T-cell (primary cell): ENCODE measurements around the gene ERC2. TPM values are rescaled to one million over a fixed set of nuclear protein-coding genes. Genes with fewer than 3 reads are reported as not detected.

Experiments
- ATAC-seq, 4 experiments: fragments of 200-7000 bp in 3 of 4; fragments of 150-1000 bp in 1 of 4; cut with Tn5 transposase; replicated peaks in 1 of 4; 1 replicate in 3 of 4; 2 replicates in 1 of 4; pipeline ENCODE4 v1.10.0; 2021; ENCODE audit warnings: moderate library complexity in 3 of 4, mild to moderate bottlenecking in 2 of 4, moderate number of reproducible peaks in 1 of 4
- CTCF ChIA-PET, 2 donors: fragments of 300-600 bp; sonication (Branson Sonifier 250); formaldehyde crosslinking; loops; one replicate each; lab custom pipeline; 2022; ENCODE audit warnings: antibody characterized with exemption in 2 of 2; lab: Charles Lee
- POLR2A ChIA-PET, 2 donors: fragments of 300-600 bp; sonication (Branson Sonifier 250); formaldehyde crosslinking; loops; one replicate each; lab custom pipeline; 2022; ENCODE audit warnings: antibody characterized with exemption in 2 of 2; lab: Charles Lee
- DNase-seq, 35 experiments: peaks; one replicate each; pipeline versions ENCODE4 v3.0.0 to v3.0.0-alpha.2; 2013 to 2023
- H3K27ac ChIP-seq: one replicate; pipeline ENCODE4 v1.5.1; 2013; ENCODE audit warnings: low read length
- H3K27me3 ChIP-seq, 2 experiments: replicated peaks in 1 of 2; 1 replicate in 1 of 2; 2 replicates in 1 of 2; pipeline versions ENCODE4 v1.6.1 to v1.7.0; 2013; ENCODE audit warnings: low read length in 1 of 2, mixed read lengths in 1 of 2; ENCODE audit not compliant: control insufficient read depth in 2 of 2, insufficient read depth in 2 of 2; ENCODE audit errors: extremely low read depth in 1 of 2
- H3K36me3 ChIP-seq, 2 donors: 1 replicate in 1 of 2; 2 replicates in 1 of 2; pipeline versions ENCODE4 v1.6.1 to v1.7.0; 2013; ENCODE audit warnings: low read length in 1 of 2; ENCODE audit not compliant: control insufficient read depth in 2 of 2, insufficient read depth in 1 of 2; ENCODE audit errors: extremely low read depth in 1 of 2
- H3K4me1 ChIP-seq, 2 experiments: 1 replicate in 1 of 2; 2 replicates in 1 of 2; pipeline versions ENCODE4 v1.6.1 to v1.7.0; 2013; ENCODE audit warnings: low read length in 2 of 2, mixed read lengths in 1 of 2; ENCODE audit not compliant: insufficient read depth in 2 of 2, control insufficient read depth in 1 of 2; ENCODE audit errors: extremely low read depth in 1 of 2
- H3K4me3 ChIP-seq, 2 donors: 1 replicate in 1 of 2; 2 replicates in 1 of 2; pipeline versions ENCODE4 v1.5.1 to v1.7.0; 2013; ENCODE audit warnings: mild to moderate bottlenecking in 2 of 2, low read length in 1 of 2, moderate library complexity in 1 of 2; ENCODE audit not compliant: control insufficient read depth in 1 of 2; ENCODE audit errors: extremely low read depth in 1 of 2
- H3K9me3 ChIP-seq: 2 replicates; pipeline ENCODE4 v1.7.0; 2013
- H3K27ac Mint-ChIP-seq, 2 donors: one replicate each; pipeline ENCODE4 v1.8.0; 2020 to 2021; ENCODE audit warnings: mild to moderate bottlenecking in 2 of 2, mixed read lengths in 2 of 2
- H3K27me3 Mint-ChIP-seq, 2 donors: one replicate each; pipeline ENCODE4 v1.8.0; 2021 to 2022; ENCODE audit warnings: mixed read lengths in 2 of 2
- H3K36me3 Mint-ChIP-seq: one replicate; pipeline ENCODE4 v1.8.0; 2021; ENCODE audit warnings: mixed read lengths
- H3K4me1 Mint-ChIP-seq, 3 donors: one replicate each; pipeline ENCODE4 v1.8.0; 2020 to 2022; ENCODE audit warnings: mixed read lengths in 3 of 3, mild to moderate bottlenecking in 1 of 3
- H3K4me3 Mint-ChIP-seq, 3 donors: one replicate each; pipeline ENCODE4 v1.8.0; 2020 to 2022; ENCODE audit warnings: mild to moderate bottlenecking in 3 of 3, mixed read lengths in 3 of 3, moderate library complexity in 3 of 3
- H3K9me3 Mint-ChIP-seq, 3 donors: one replicate each; pipeline ENCODE4 v1.8.0; 2020 to 2022; ENCODE audit warnings: mixed read lengths in 3 of 3
- WGBS: methylation state at CpG from one replicate; pipeline ENCODE4 v1.1.5; 2013; ENCODE audit warnings: missing lambda C conversion rate; ENCODE audit not compliant: insufficient coverage; 5-methylcytosine and 5-hydroxymethylcytosine counted together
- total RNA-seq, 35 experiments: library from RNA in 6 of 35; stranded (reverse) in 6 of 35; fragments of 120-200 nt in 1 of 35; gene quantifications; one replicate each; pipeline versions ENCODE4 v1.2.1 to v1.2.4 and lab custom pipeline; 2013 to 2026

The ERC2 gene
- total RNA-seq, 5 donors from 2014 or later (not counting 1 experiment from before 2014, with no cell fraction given), result not detected

- Mint-ChIP-seq H3K9me3 (no peaks in the 10 kb centered on the region), H3K27ac (no peak overlapping the region), H3K36me3 (no peaks in the 10 kb centered on the region), H3K4me1 (no peaks in the 10 kb centered on the region), H3K4me3 (no peak overlapping the region), H3K27me3 (peaks cover 23 to 46% of the 10 kb centered on the region in 2 donors)
- 40% methylated on average over 1 of the region's 1 CpG for WGBS
- peaks cover 3 to 11% of the 10 kb centered on the region in 2 experiments for H3K27me3 ChIP-seq
- no peaks in the 10 kb centered on the region for H3K36me3 ChIP-seq
- H3K9me3 ChIP-seq, result no peaks in the 10 kb centered on the region
- ChIA-PET CTCF (interaction anchor here in 1 of 2 donors (0.6 kb wide), 1 partner anchor 277 kb away, joined by 3 read pairs; no protein-coding TSS in a partner anchor), POLR2A (no interaction called here)
- no peak overlapping the region for H3K27ac ChIP-seq
- no peak for DNase-seq
- no peak overlapping the region for H3K4me3 ChIP-seq
- ATAC-seq, result no peak
- H3K4me1 ChIP-seq, result no peaks in the 10 kb centered on the region
These were observed 12.2 kb downstream of the ERC2 start for GRCh38 chr3:56456117-56456516.

- H3K27ac ChIP-seq, result no peak overlapping the region
- peaks cover 3 to 9% of the 10 kb centered on the region in 2 experiments for H3K27me3 ChIP-seq
- CTCF ChIA-PET, result no interaction called here
- DNase-seq, result no peak
- no CpG with 5 or more reads among the region's 1 CpG for WGBS
- Mint-ChIP-seq H3K27ac (no peak overlapping the region), H3K27me3 (peaks cover 29 to 50% of the 10 kb centered on the region in 2 donors), H3K9me3 (no peaks in the 10 kb centered on the region), H3K4me3 (no peak overlapping the region), H3K36me3 (no peaks in the 10 kb centered on the region), H3K4me1 (no peaks in the 10 kb centered on the region)
- no peaks in the 10 kb centered on the region for H3K9me3 ChIP-seq
- H3K36me3 ChIP-seq, result no peaks in the 10 kb centered on the region
- H3K4me1 ChIP-seq, result no peaks in the 10 kb centered on the region
- POLR2A ChIA-PET, result no interaction called here
- no peak for ATAC-seq
- no peak overlapping the region for H3K4me3 ChIP-seq
These were observed 15.3 kb downstream of the ERC2 start for GRCh38 chr3:56453011-56453410.

- no peak overlapping the region for H3K27ac Mint-ChIP-seq
- no peaks in the 10 kb centered on the region for H3K9me3 ChIP-seq
- H3K4me1 ChIP-seq, result no peaks in the 10 kb centered on the region
- peaks cover 0 to 4% (median 2%) of the 10 kb centered on the region in 3 donors for H3K4me1 Mint-ChIP-seq
- no peak overlapping the region for H3K27ac ChIP-seq
- H3K4me3 ChIP-seq, result no peak overlapping the region
- ChIA-PET POLR2A (no interaction called here), CTCF (no interaction called here)
- H3K27me3 Mint-ChIP-seq, result peaks cover 25 to 46% of the 10 kb centered on the region in 2 donors
- H3K36me3 ChIP-seq, result no peaks in the 10 kb centered on the region
- H3K36me3 Mint-ChIP-seq, result no peaks in the 10 kb centered on the region
- peaks cover 3 to 16% of the 10 kb centered on the region in 2 experiments for H3K27me3 ChIP-seq
- ATAC-seq (no peak), DNase-seq (no peak)
- no peak overlapping the region for H3K4me3 Mint-ChIP-seq
- H3K9me3 Mint-ChIP-seq, result no peaks in the 10 kb centered on the region
These were observed 16.2 kb downstream of the ERC2 start for GRCh38 chr3:56452085-56452484.

GRCh38 chr3:56443372-56443771 lies 24.9 kb downstream of the ERC2 start:
- WGBS, result no CpG with 5 or more reads among the region's 3 CpGs
- H3K4me1 ChIP-seq, result no peaks in the 10 kb centered on the region
- Mint-ChIP-seq H3K36me3 (no peaks in the 10 kb centered on the region), H3K27ac (no peak overlapping the region), H3K4me3 (no peak overlapping the region), H3K4me1 (peaks cover 0 to 6% (median 2%) of the 10 kb centered on the region in 3 donors), H3K27me3 (peaks cover 26 to 27% of the 10 kb centered on the region in 2 donors), H3K9me3 (peaks cover under 1 to 6% (median 5%) of the 10 kb centered on the region in 3 donors)
- no peaks in the 10 kb centered on the region for H3K36me3 ChIP-seq
- no peak overlapping the region for H3K27ac ChIP-seq
- no peak for ATAC-seq
- no peak for DNase-seq
- H3K4me3 ChIP-seq, result no peak overlapping the region
- ChIA-PET POLR2A (interaction anchor here in 1 of 2 donors (0.6 kb wide), 1 partner anchor 260 kb away, joined by 3 read pairs; no protein-coding TSS in a partner anchor), CTCF (interaction anchor here in 1 of 2 donors (0.6 to 0.7 kb wide), 2 partner anchors 12 to 1589 kb away, joined by 3 to 4 read pairs; no protein-coding TSS in a partner anchor)
- H3K9me3 ChIP-seq, result no peaks in the 10 kb centered on the region
- H3K27me3 ChIP-seq, result peaks cover 0 to 21% of the 10 kb centered on the region in 2 experiments

- no peak overlapping the region for H3K27ac ChIP-seq
- no peak overlapping the region for H3K4me3 ChIP-seq
- peaks cover 19 to 22% of the 10 kb centered on the region in 2 donors for H3K27me3 Mint-ChIP-seq
- no peaks in the 10 kb centered on the region for H3K36me3 Mint-ChIP-seq
- no peak overlapping the region for H3K4me3 Mint-ChIP-seq
- no peaks in the 10 kb centered on the region for H3K4me1 Mint-ChIP-seq
- no peak overlapping the region for H3K27ac Mint-ChIP-seq
- DNase-seq, result no peak
- ATAC-seq, result no peak
- WGBS, result 86% methylated on average over 3 of the region's 6 CpGs
- H3K9me3 Mint-ChIP-seq, result peaks cover 0 to 3% (median 0%) of the 10 kb centered on the region in 3 donors
- no peaks in the 10 kb centered on the region for H3K4me1 ChIP-seq
- H3K9me3 ChIP-seq, result no peaks in the 10 kb centered on the region
- ChIA-PET CTCF (no interaction called here), POLR2A (no interaction called here)
- no peaks in the 10 kb centered on the region for H3K36me3 ChIP-seq
- no peaks in the 10 kb centered on the region for H3K27me3 ChIP-seq
These were observed 39.6 kb downstream of the ERC2 start for GRCh38 chr3:56428667-56429066.

- no peak for DNase-seq
- no peak overlapping the region for H3K4me3 ChIP-seq
- H3K4me1 ChIP-seq, result no peaks in the 10 kb centered on the region
- no CpG with 5 or more reads among the region's 3 CpGs for WGBS
- POLR2A ChIA-PET, result no interaction called here
- CTCF ChIA-PET, result no interaction called here
- H3K27me3 Mint-ChIP-seq, result peaks cover 15 to 31% of the 10 kb centered on the region in 2 donors
- no peak overlapping the region for H3K4me3 Mint-ChIP-seq
- H3K36me3 ChIP-seq, result no peaks in the 10 kb centered on the region
- no peaks in the 10 kb centered on the region for H3K36me3 Mint-ChIP-seq
- ATAC-seq, result no peak
- H3K27ac ChIP-seq, result no peak overlapping the region
- H3K4me1 Mint-ChIP-seq, result no peaks in the 10 kb centered on the region
- no peaks in the 10 kb centered on the region for H3K9me3 ChIP-seq
- no peaks in the 10 kb centered on the region for H3K27me3 ChIP-seq
- H3K27ac Mint-ChIP-seq, result no peak overlapping the region
- no peaks in the 10 kb centered on the region for H3K9me3 Mint-ChIP-seq
These were observed 43.4 kb downstream of the ERC2 start for GRCh38 chr3:56424885-56425284.

- WGBS, result 100% methylated on average over 1 of the region's 1 CpG
- Histone ChIP-seq H3K4me3 (no peak overlapping the region), H3K27me3 (no peaks in the 10 kb centered on the region), H3K4me1 (no peaks in the 10 kb centered on the region), H3K36me3 (no peaks in the 10 kb centered on the region), H3K9me3 (no peaks in the 10 kb centered on the region), H3K27ac (no peak overlapping the region)
- H3K9me3 Mint-ChIP-seq, result no peaks in the 10 kb centered on the region
- ChIA-PET CTCF (no interaction called here), POLR2A (no interaction called here)
- no peaks in the 10 kb centered on the region for H3K36me3 Mint-ChIP-seq
- no peak overlapping the region for H3K27ac Mint-ChIP-seq
- no peak overlapping the region for H3K4me3 Mint-ChIP-seq
- no peak for DNase-seq
- H3K4me1 Mint-ChIP-seq, result no peaks in the 10 kb centered on the region
- no peak for ATAC-seq
- H3K27me3 Mint-ChIP-seq, result peaks cover 15 to 31% of the 10 kb centered on the region in 2 donors
These were observed 43.9 kb downstream of the ERC2 start for GRCh38 chr3:56424336-56424735.
